PFSK-1 (cell line): ENCODE data around the gene ANO1.

Source experiments
- FOXP2 ChIP-seq: optimal IDR thresholded peaks from 2 replicates; pipeline ENCODE3; 2011; ENCODE audit warnings: borderline replicate concordance, control low read depth, inconsistent platforms; ENCODE audit not compliant: insufficient read depth; ENCODE audit errors: extremely low read length, extremely low read depth
- POLR2AphosphoS5 ChIP-seq: IDR thresholded peaks from 2 replicates; pipeline ENCODE4 v1.6.1; 2012; ENCODE audit warnings: low read depth, mild to moderate bottlenecking, control low read depth, low read length, moderate library complexity
- SIN3A ChIP-seq: IDR thresholded peaks from 2 replicates; pipeline ENCODE4 v1.6.1; 2012; ENCODE audit warnings: mild to moderate bottlenecking, low read length, moderate library complexity, borderline replicate concordance; ENCODE audit not compliant: insufficient read depth
- TAF1 ChIP-seq: IDR thresholded peaks from 2 replicates; pipeline ENCODE4 v1.6.1; 2012; ENCODE audit warnings: low read length, control low read depth, borderline replicate concordance; ENCODE audit not compliant: insufficient read depth
- TF ChIP-seq, protein P1 (sequence below), 2 experiments: IDR thresholded peaks; 2 replicates each; pipeline versions ENCODE4 v1.6.1 to v1.8.0; 2011 to 2012; ENCODE audit warnings: low read depth in 2 of 2, low read length in 2 of 2, control low read depth in 1 of 2, inconsistent platforms in 1 of 2, mild to moderate bottlenecking in 1 of 2, moderate library complexity in 1 of 2; ENCODE audit not compliant: insufficient read depth in 1 of 2

The ANO1 gene

DNA sequence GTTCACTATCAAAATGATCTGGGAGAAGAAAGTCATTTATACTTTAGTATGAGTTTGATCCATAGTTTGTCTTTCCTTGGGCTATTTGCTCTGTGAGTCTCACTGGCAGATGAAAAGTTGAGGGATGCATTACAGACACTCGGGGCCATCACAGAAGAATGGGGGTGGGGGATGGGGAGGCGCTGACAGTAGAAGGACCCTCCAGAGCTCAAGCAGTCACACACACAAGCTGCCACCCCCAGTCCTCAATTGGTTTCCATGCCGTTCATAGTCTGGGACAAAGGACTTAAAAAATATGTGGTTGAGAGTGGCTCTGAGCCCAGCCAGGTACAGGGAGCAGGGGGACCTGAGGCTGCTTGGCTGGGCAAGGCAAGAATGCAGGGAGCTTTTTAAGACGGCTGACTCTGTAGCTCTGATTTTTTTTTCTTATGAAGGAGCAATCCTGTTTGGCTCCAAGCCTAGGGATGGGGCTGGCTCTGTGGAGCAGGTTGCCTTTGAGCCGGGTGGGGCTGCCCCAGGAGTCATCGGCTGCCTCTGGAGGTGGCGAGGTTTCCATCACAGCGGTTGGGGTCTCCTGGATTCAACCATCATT, 13.3 kb upstream of the ANO1 start:
- TF ChIP-seq FOXP2 (no peak), SIN3A (no peak), TAF1 (no peak), POLR2AphosphoS5 (no peak)
- TF ChIP-seq, protein P1, sequence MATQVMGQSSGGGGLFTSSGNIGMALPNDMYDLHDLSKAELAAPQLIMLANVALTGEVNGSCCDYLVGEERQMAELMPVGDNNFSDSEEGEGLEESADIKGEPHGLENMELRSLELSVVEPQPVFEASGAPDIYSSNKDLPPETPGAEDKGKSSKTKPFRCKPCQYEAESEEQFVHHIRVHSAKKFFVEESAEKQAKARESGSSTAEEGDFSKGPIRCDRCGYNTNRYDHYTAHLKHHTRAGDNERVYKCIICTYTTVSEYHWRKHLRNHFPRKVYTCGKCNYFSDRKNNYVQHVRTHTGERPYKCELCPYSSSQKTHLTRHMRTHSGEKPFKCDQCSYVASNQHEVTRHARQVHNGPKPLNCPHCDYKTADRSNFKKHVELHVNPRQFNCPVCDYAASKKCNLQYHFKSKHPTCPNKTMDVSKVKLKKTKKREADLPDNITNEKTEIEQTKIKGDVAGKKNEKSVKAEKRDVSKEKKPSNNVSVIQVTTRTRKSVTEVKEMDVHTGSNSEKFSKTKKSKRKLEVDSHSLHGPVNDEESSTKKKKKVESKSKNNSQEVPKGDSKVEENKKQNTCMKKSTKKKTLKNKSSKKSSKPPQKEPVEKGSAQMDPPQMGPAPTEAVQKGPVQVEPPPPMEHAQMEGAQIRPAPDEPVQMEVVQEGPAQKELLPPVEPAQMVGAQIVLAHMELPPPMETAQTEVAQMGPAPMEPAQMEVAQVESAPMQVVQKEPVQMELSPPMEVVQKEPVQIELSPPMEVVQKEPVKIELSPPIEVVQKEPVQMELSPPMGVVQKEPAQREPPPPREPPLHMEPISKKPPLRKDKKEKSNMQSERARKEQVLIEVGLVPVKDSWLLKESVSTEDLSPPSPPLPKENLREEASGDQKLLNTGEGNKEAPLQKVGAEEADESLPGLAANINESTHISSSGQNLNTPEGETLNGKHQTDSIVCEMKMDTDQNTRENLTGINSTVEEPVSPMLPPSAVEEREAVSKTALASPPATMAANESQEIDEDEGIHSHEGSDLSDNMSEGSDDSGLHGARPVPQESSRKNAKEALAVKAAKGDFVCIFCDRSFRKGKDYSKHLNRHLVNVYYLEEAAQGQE (IDR thresholded peaks at IDR 0.05; ENCODE audit: insufficient read depth in 1 of 2, low read depth in 2 of 2, low read length in 2 of 2): no peak

DNA sequence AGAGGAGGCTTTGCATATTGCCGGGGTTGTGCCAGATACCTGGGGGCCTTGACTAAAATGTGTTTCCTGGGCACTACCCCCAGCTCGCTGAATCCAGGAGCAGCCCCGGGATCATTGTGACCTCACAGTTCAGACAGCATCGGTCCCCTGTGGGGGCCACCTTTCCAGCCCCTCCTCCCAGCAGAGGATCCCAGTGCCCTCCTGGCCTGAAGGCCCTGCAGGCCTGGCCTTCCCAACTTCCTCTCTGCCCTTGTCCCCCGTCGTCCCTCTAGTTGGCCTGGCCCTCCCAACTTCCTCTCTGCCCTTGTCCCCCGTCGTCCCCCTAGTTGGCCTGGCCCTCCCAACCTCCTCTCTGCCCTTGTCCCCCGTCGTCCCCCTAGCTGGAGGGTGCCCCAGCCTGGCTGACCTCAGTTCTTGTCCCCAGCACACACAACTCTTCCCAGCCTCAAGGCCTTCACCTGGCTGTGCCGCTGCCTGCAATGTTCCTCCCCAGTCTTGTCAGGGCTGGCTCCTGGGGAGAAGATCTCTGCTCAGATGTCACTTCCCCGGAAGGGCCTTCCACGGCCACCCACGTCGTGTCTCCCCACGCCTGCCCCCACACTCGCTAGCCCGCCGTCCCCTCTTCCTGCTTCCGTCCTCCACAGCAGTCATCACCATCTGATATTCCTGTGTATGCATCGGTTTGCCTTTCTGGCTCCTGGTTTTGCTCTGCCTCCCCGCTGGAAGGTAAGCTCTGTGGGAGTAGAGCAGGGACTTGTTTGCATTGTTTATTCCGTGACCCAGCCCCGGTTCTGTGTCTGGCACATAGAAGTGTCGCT, 12.6 kb upstream of the ANO1 start:
- TF ChIP-seq, protein P1 (IDR thresholded peaks at IDR 0.05; ENCODE audit: insufficient read depth in 1 of 2, low read depth in 2 of 2, low read length in 2 of 2): no peak
- TF ChIP-seq FOXP2 (no peak), POLR2AphosphoS5 (no peak), SIN3A (no peak), TAF1 (no peak)

DNA sequence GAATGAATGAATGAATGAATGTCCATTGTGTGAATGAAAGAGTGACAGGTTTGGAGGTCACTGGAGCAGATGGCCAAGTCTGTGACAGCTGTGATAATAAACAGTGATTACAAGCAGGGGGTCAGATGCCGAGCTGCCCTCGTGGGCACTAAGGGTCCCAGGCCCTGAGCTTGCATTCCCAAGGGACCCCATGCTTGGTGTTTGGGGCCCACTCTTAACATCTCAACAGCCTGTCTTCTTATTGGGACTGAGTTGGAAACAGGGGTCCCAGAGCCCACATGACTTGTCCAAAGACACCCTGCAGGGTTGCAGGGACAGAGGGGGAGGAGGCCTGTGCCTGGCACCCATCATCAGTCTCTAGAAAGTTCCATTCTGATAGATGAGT, 12.0 kb upstream of the ANO1 start:
- TF ChIP-seq, protein P1 (IDR thresholded peaks at IDR 0.05; ENCODE audit: insufficient read depth in 1 of 2, low read depth in 2 of 2, low read length in 2 of 2): no peak
- no peak for TF ChIP-seq POLR2AphosphoS5
- TF ChIP-seq TAF1: no peak
- TF ChIP-seq SIN3A: no peak
- TF ChIP-seq FOXP2: no peak

DNA sequence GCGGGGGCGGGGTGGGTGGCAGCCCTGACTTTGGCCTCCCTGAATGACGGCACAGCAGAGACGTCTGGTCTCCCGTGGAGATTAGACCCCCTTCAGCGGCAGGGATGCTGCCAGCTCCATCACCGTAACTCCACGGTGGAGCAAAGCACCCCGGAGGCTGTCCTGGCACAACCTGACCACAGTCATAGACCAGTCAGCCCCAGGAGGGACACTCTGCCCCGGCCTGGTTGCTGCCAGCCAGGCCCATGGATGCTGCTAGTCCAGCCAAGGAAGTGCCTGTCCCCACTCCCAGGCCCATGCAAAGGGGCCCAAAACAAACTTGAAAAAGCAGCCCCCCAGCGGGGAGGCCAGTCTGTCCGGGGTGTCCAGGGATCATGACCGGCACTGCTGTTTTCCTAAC, 11.5 kb upstream of the ANO1 start:
- no peak for TF ChIP-seq POLR2AphosphoS5
- TF ChIP-seq, protein P1 (IDR thresholded peaks at IDR 0.05; ENCODE audit: insufficient read depth in 1 of 2, low read depth in 2 of 2, low read length in 2 of 2): no peak
- no peak for TF ChIP-seq FOXP2
- TF ChIP-seq SIN3A: no peak
- no peak for TF ChIP-seq TAF1
